ENCODE measurements around the gene RNF212B. TPM values are rescaled to one million over a fixed set of nuclear protein-coding genes. Genes with fewer than 3 reads are reported as not detected.
A peak's percentile ranks its signal among the peaks of the same experiment; 100 is the strongest.

The RNF212B gene
- polyA plus RNA-seq, 1 experiment = not detected

DNA sequence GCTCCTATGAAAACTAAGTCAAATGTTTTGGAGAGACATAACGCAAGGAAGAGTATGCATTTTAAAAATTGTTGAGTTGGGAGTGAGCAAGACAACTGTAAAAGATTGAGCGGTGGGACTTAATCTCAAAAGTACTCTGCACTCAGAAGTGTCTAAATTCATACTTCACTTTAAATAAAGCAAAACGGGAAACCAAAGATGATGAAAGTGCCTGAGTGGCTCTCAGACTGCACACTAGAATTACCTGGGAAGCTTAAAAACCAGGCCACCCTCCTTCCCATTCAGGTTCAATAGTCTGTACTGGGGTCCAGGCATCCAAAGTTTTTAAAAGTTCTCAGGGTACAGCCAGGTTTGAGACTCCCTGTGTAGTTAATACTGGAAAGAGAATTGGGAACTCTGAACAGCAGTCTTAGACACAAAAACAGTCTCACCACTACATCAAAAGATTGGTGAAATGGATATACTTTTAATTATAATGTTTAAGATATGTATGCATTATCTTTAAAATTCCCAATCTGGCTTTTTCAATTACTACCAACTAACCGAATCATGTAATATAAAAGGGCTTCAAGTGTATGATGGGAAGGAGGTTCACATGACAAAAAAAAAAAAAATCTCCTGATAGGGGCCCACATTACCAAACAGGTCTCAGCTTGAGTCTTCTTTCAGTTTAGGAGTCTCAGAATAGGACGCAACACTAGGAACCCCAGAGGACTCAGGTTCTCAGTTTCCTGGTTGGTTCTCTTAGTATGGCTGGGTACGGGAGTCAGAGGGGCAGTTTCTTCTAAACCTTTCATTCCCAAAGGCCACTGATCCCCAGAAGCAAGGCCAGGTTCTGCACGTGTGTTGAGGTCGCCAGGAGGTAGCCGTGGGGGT, 47.2 kb downstream of the RNF212B start:
- POLR2A ChIA-PET = interaction anchor here (0.7 kb wide), 1 partner anchor 38 kb away, joined by 6 read pairs; no protein-coding TSS in a partner anchor

DNA sequence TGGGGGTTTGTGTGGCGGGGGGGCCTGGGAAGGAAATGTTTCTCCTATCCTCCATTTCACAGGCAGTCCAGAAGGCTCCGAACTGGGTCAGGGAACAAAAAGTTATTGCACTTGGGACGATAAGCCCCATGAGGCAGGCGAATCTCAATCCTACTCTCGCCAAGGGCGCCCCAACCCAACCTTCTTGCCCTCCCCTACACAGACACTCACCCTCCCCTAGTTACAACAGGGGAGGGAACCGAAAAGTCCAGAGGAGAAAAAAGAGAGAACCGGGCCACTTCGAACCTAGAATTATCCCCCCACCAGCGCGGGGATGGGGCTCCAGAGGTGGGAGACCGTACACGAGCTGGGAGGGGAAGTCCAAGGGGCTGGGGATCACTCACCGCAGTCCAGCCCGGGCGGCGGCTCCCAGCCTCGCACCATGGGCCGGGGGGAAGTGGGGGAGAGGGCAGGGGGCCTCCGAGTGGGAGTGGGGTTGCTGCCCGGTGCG, 47.8 kb downstream of the RNF212B start:
- no peaks in the 10 kb centered on the region for H3K36me3 ChIP-seq (ENCODE audit: control insufficient read depth, insufficient read depth, low read length)
- ChIA-PET POLR2A (interaction anchor here (0.7 to 1.3 kb wide), 2 partner anchors 15 to 37 kb away, joined by 3 to 6 read pairs; no protein-coding TSS in a partner anchor), CTCF (interaction anchor here (2.0 to 3.8 kb wide), 3 partner anchors 9 to 15 kb away, joined by 12 to 15 read pairs (median 13); no protein-coding TSS in a partner anchor)
- no peak for DNase-seq (ENCODE audit: low read depth)
- H3K4me3 ChIP-seq (ENCODE audit: low read depth, low read length) = peak overlapping the region; percentile 92
- TF ChIP-seq, protein P1, sequence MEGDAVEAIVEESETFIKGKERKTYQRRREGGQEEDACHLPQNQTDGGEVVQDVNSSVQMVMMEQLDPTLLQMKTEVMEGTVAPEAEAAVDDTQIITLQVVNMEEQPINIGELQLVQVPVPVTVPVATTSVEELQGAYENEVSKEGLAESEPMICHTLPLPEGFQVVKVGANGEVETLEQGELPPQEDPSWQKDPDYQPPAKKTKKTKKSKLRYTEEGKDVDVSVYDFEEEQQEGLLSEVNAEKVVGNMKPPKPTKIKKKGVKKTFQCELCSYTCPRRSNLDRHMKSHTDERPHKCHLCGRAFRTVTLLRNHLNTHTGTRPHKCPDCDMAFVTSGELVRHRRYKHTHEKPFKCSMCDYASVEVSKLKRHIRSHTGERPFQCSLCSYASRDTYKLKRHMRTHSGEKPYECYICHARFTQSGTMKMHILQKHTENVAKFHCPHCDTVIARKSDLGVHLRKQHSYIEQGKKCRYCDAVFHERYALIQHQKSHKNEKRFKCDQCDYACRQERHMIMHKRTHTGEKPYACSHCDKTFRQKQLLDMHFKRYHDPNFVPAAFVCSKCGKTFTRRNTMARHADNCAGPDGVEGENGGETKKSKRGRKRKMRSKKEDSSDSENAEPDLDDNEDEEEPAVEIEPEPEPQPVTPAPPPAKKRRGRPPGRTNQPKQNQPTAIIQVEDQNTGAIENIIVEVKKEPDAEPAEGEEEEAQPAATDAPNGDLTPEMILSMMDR (IDR thresholded peaks at IDR 0.05; ENCODE audit: insufficient read depth, low read depth, low read length) = no peak
- peaks cover 2% of the 10 kb centered on the region for H3K27me3 ChIP-seq (ENCODE audit: control insufficient read depth, insufficient read depth, low read length)

More for the DNA sequence above, 47.2 kb downstream of the RNF212B start:
- Histone ChIP-seq H3K4me3 (ENCODE audit: low read depth, low read length) (peak overlapping the region; percentile 92), H3K27me3 (ENCODE audit: control insufficient read depth, insufficient read depth, low read length) (peaks cover 2% of the 10 kb centered on the region), H3K36me3 (ENCODE audit: control insufficient read depth, insufficient read depth, low read length) (no peaks in the 10 kb centered on the region)
- DNase-seq (ENCODE audit: low read depth) = no peak
- CTCF ChIA-PET = interaction anchor here (2.0 to 3.8 kb wide), 3 partner anchors 10 to 15 kb away, joined by 12 to 15 read pairs (median 13); no protein-coding TSS in a partner anchor
- TF ChIP-seq, protein P1 (IDR thresholded peaks at IDR 0.05; ENCODE audit: insufficient read depth, low read depth, low read length) = no peak

DNA sequence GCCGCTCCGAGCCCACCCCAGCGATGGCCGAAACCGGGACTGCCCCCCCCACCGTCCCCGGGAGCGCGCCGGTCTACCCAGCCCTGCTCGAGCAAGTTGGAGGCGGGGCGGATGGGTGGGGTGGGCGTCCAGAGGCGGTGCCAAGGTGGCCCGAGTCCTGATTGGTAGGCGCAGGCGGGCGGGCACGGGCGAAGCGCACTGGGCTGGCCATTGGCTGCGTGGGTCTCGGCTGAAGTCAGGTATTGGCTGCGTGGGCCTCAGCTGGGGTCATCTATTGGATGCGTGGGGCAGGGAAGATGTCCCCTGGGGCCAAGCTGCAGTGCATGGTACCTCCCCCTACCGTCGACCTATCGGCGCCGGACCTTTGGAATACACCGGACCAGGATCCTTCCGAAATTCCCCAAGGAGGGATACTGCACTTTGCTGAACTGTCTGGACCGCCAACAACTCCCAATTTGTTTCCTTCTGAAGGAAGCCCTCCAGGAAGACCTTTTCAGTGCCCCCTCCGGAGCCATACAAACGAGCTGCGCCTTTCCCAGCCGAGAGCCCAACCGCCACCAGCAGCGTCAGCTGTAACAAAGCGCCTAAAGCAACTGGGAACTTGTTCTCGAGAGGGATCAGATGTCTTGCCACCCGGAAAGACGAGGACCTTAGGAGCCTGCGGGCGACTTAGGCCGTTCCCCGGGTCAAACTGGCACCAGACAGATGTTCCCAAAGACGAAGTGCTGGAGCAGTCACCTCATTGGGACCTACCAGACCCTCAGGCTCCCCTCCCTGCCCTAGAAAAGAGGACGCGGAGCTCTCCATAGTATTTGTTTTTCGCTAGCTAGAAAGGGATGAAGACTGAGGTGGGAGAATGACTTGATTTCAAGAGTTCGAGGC, 48.5 kb downstream of the RNF212B start, which contains the start of gene HOMEZ:
Gene HOMEZ (minus strand): TSS at position 113 of the 882 bp plus-strand sequence. CDS start 180 bp downstream, outside the sequence.
- DNase-seq (ENCODE audit: low read depth) = peak; percentile 90
- POLR2A ChIA-PET = interaction anchor here (0.7 to 1.3 kb wide), 2 partner anchors 15 to 36 kb away, joined by 3 to 6 read pairs; no protein-coding TSS in a partner anchor

DNA sequence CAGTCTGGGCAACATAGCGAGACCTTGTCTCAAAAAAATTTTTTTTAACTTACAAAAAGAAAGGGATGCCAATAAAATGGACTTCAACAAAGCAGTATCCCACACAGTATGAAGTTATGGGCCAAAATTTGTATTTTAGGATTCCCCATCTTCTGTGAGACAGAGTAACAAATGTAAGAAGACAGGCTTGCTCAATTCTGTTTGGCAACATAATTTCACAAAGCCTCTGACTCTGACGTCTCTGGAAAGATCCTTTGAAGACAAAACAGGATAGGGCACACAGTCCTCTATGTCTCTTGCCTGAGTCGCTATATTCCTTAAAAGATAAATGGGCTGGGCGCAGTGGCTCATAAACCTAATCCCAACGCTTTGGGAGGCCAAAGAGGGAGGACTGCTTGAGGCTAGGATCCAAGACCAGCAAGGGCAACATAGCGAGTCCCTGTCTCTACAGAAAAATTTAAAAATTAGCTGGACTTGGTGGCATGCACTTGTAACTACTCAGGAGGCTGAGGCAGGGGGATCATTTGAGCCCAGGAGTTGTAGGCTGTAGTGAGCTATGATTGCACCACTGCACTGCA, 49.3 kb downstream of the RNF212B start:
- ChIA-PET CTCF (interaction anchor here (1.0 to 3.8 kb wide), 5 partner anchors 8 to 15 kb away, joined by 3 to 15 read pairs (median 12); partner anchors contain the start of gene PPP1R3E), POLR2A (interaction anchor here (1.3 kb wide), 1 partner anchor 14 kb away, joined by 3 read pairs; no protein-coding TSS in a partner anchor)

More for the DNA sequence above, 48.5 kb downstream of the RNF212B start, which contains the start of gene HOMEZ:
- CTCF ChIA-PET = interaction anchor here (0.6 to 3.8 kb wide), 5 partner anchors 8 to 386 kb away, joined by 3 to 15 read pairs (median 12); no protein-coding TSS in a partner anchor
- H3K36me3 ChIP-seq (ENCODE audit: control insufficient read depth, insufficient read depth, low read length) = no peaks in the 10 kb centered on the region
- peak within 1 kb of the TSS; percentile 92 for H3K4me3 ChIP-seq (ENCODE audit: low read depth, low read length)
- TF ChIP-seq, protein P1 (IDR thresholded peaks at IDR 0.05; ENCODE audit: insufficient read depth, low read depth, low read length) = peak; percentile 14; the same call in 1 of the 2 replicates
- peaks cover 2% of the 10 kb centered on the region for H3K27me3 ChIP-seq (ENCODE audit: control insufficient read depth, insufficient read depth, low read length)

More for the DNA sequence above, 49.3 kb downstream of the RNF212B start:
- no peaks in the 10 kb centered on the region for H3K36me3 ChIP-seq (ENCODE audit: control insufficient read depth, insufficient read depth, low read length)
- no peak for DNase-seq (ENCODE audit: low read depth)
- peak overlapping the region; percentile 92 for H3K4me3 ChIP-seq (ENCODE audit: low read depth, low read length)
- TF ChIP-seq, protein P1 (IDR thresholded peaks at IDR 0.05; ENCODE audit: insufficient read depth, low read depth, low read length) = no peak
- H3K27me3 ChIP-seq (ENCODE audit: control insufficient read depth, insufficient read depth, low read length) = peaks cover 2% of the 10 kb centered on the region
